ENCODE measurements around the gene MGRN1. TPM values are rescaled to one million over a fixed set of nuclear protein-coding genes. Genes with fewer than 3 reads are reported as not detected.

The MGRN1 gene
- total RNA-seq, 1 experiment from 2014 or later: 54.6 TPM

GRCh38 chr16:4656221-4656620, 31.6 kb downstream of the MGRN1 start:
- H3K27me3 ChIP-seq (replicated peaks; ENCODE audit: insufficient read depth, low read depth, low read length, poor library complexity): no peaks in the 10 kb centered on the region
- no peak for DNase-seq (ENCODE audit: low spot score)
- H3K27ac ChIP-seq (ENCODE audit: low read depth, low read length, poor library complexity, severe bottlenecking): no peak overlapping the region
- intact Hi-C loops (cut with micrococcal nuclease; ENCODE audit: unreplicated experiment): no loop called here
- peaks cover 4% of the 10 kb centered on the region for H3K36me3 ChIP-seq (ENCODE audit: insufficient read depth, low read length, poor library complexity, severe bottlenecking)
- POLR2A ChIA-PET (ENCODE audit: low non-redundant PET): interaction anchor here (0.5 kb wide), 1 partner anchor 26 kb away, joined by 10 read pairs; no protein-coding TSS in a partner anchor
- no peak overlapping the region for H3K4me3 ChIP-seq (ENCODE audit: low read depth, low read length, poor library complexity, severe bottlenecking)
- TF ChIP-seq CTCF (conservative IDR thresholded peaks at IDR 0.05; ENCODE audit: low read depth, low read length): no peak
- TF ChIP-seq EZH2 (IDR thresholded peaks at IDR 0.05; ENCODE audit: borderline replicate concordance, low read depth, low read length, poor library complexity, severe bottlenecking): no peak
- no peaks in the 10 kb centered on the region for H3K9me3 ChIP-seq (ENCODE audit: low read depth, low read length, poor library complexity, severe bottlenecking)
- no peaks in the 10 kb centered on the region for H3K4me1 ChIP-seq (ENCODE audit: insufficient read depth, low read length, poor library complexity, severe bottlenecking)
- no TSS peak for BruUV-seq (replicated peaks)
- CTCF ChIA-PET: no interaction called here

- TF ChIP-seq EZH2 (IDR thresholded peaks at IDR 0.05; ENCODE audit: borderline replicate concordance, low read depth, low read length, poor library complexity, severe bottlenecking) (no peak), CTCF (conservative IDR thresholded peaks at IDR 0.05; ENCODE audit: low read depth, low read length) (no peak)
- CTCF ChIA-PET: no interaction called here
- H3K27ac ChIP-seq (ENCODE audit: low read depth, low read length, poor library complexity, severe bottlenecking): no peak overlapping the region
- no peaks in the 10 kb centered on the region for H3K27me3 ChIP-seq (replicated peaks; ENCODE audit: insufficient read depth, low read depth, low read length, poor library complexity)
- no peak for DNase-seq (ENCODE audit: low spot score)
- intact Hi-C loops (cut with micrococcal nuclease; ENCODE audit: unreplicated experiment): no loop called here
- H3K4me1 ChIP-seq (ENCODE audit: insufficient read depth, low read length, poor library complexity, severe bottlenecking): no peaks in the 10 kb centered on the region
- BruUV-seq (replicated peaks): no TSS peak
- POLR2A ChIA-PET (ENCODE audit: low non-redundant PET): no interaction called here
- peaks cover 2% of the 10 kb centered on the region for H3K36me3 ChIP-seq (ENCODE audit: insufficient read depth, low read length, poor library complexity, severe bottlenecking)
- H3K9me3 ChIP-seq (ENCODE audit: low read depth, low read length, poor library complexity, severe bottlenecking): no peaks in the 10 kb centered on the region
- H3K4me3 ChIP-seq (ENCODE audit: low read depth, low read length, poor library complexity, severe bottlenecking): no peak overlapping the region
Measured at GRCh38 chr16:4656695-4657686, 32.4 kb downstream of the MGRN1 start.

GRCh38 chr16:4659363-4660353, 35.0 kb downstream of the MGRN1 start:
- TF ChIP-seq EZH2 (IDR thresholded peaks at IDR 0.05; ENCODE audit: borderline replicate concordance, low read depth, low read length, poor library complexity, severe bottlenecking) (no peak), CTCF (conservative IDR thresholded peaks at IDR 0.05; ENCODE audit: low read depth, low read length) (no peak)
- Histone ChIP-seq H3K4me1 (ENCODE audit: insufficient read depth, low read length, poor library complexity, severe bottlenecking) (no peaks in the 10 kb centered on the region), H3K27me3 (replicated peaks; ENCODE audit: insufficient read depth, low read depth, low read length, poor library complexity) (no peaks in the 10 kb centered on the region), H3K9me3 (ENCODE audit: low read depth, low read length, poor library complexity, severe bottlenecking) (no peaks in the 10 kb centered on the region), H3K4me3 (ENCODE audit: low read depth, low read length, poor library complexity, severe bottlenecking) (no peak overlapping the region), H3K27ac (ENCODE audit: low read depth, low read length, poor library complexity, severe bottlenecking) (no peak overlapping the region), H3K36me3 (ENCODE audit: insufficient read depth, low read length, poor library complexity, severe bottlenecking) (no peaks in the 10 kb centered on the region)
- no TSS peak for BruUV-seq (replicated peaks)
- intact Hi-C loops (cut with micrococcal nuclease; ENCODE audit: unreplicated experiment): no loop called here
- DNase-seq (ENCODE audit: low spot score): no peak
- CTCF ChIA-PET: no interaction called here
- POLR2A ChIA-PET (ENCODE audit: low non-redundant PET): no interaction called here
